Mesodermal cell (in vitro differentiated cells): ENCODE data around the gene DYDC2.
A peak's percentile ranks its signal among the peaks of the same experiment; 100 is the strongest.
"Not testable (repeated sequence)": the region's sequence is repeated elsewhere in the genome, so short reads cannot be mapped to it uniquely, and the experiment has no call there.

Experiments used
- H3K27ac ChIP-seq: 2 replicates; pipeline ENCODE4 v1.7.0; 2013; ENCODE audit warnings: mild to moderate bottlenecking, low read depth, low read length, moderate library complexity; ENCODE audit not compliant: severe bottlenecking
- H3K36me3 ChIP-seq: 2 replicates; pipeline ENCODE4 v1.7.1; 2013; ENCODE audit warnings: mild to moderate bottlenecking, low read length, moderate library complexity; ENCODE audit not compliant: control insufficient read depth, insufficient read depth
- H3K4me1 ChIP-seq: one replicate; pipeline ENCODE4 v1.7.1; 2013; ENCODE audit warnings: mild to moderate bottlenecking, low read length; ENCODE audit not compliant: insufficient read depth, control insufficient read depth, poor library complexity, severe bottlenecking
- H3K4me3 ChIP-seq: 2 replicates; pipeline ENCODE4 v1.7.0; 2013; ENCODE audit warnings: low read length, control low read depth, mild to moderate bottlenecking; ENCODE audit not compliant: insufficient read depth, poor library complexity, severe bottlenecking; ENCODE audit errors: extremely low read depth
- H3K9me3 ChIP-seq: 2 replicates; pipeline ENCODE4 v1.7.1; 2013; ENCODE audit warnings: mild to moderate bottlenecking, low read length, moderate library complexity; ENCODE audit not compliant: control insufficient read depth
- WGBS, 2 experiments: methylation state at CpG; one replicate each; pipeline ENCODE4 v1.1.5; 2013; ENCODE audit warnings: missing lambda C conversion rate in 2 of 2; ENCODE audit not compliant: insufficient coverage in 2 of 2; 5-methylcytosine and 5-hydroxymethylcytosine counted together

Gene DYDC2

DNA sequence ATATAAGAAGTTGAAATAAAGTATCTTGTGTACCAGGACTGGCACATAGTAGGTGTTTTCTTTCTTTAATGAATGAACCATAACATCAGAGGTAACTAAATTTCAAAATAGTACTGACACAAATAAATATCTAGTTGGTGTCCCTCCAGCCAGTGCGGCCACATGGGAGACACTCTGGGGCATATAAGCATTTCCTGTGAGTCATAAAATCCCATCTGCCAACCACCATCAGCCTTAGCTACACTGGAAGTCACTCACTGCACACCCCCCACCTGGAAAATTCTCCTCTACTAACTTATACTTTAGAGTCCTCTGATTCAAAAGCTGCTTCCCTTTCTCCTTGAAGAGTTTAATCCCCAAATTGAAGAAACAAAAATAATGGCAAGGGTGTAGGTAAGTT, 32.5 kb upstream of the DYDC2 start:
- Histone ChIP-seq H3K36me3 (no peaks in the 10 kb centered on the region), H3K4me3 (no peak overlapping the region), H3K9me3 (no peaks in the 10 kb centered on the region), H3K4me1 (peaks cover 11% of the 10 kb centered on the region), H3K27ac (no peak overlapping the region)
- 50 to 64% methylated on average over 1 of the region's 1 CpG for WGBS, 2 experiments

DNA sequence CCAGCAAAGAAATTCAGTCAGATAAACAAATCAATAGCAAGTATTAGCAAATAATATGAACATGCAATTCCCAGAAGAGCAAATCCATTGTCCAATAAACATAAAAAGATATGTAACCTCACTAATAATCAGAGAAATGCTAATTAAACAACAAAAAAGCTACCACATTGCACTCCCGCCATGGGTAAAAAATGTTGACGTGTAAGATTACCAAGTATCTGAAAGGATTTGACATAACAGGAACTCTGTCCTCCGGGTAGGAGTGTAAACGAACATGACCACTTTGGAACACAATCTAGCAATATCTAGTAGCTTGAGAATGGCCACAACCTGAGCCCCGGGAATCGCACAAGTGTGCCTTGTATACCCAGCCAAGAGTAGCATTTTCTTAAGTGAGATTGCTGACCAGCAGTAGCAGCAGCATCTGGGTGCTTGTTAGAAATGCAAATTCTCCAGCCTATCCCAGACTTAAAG, 31.7 kb upstream of the DYDC2 start:
- H3K4me3 ChIP-seq, result no peak overlapping the region
- no peak overlapping the region for H3K27ac ChIP-seq
- H3K36me3 ChIP-seq, result no peaks in the 10 kb centered on the region
- H3K9me3 ChIP-seq, result no peaks in the 10 kb centered on the region
- WGBS, 2 experiments, result 86 to 97% methylated on average over 3 to 5 of the region's 6 CpGs
- peaks cover 11% of the 10 kb centered on the region for H3K4me1 ChIP-seq

DNA sequence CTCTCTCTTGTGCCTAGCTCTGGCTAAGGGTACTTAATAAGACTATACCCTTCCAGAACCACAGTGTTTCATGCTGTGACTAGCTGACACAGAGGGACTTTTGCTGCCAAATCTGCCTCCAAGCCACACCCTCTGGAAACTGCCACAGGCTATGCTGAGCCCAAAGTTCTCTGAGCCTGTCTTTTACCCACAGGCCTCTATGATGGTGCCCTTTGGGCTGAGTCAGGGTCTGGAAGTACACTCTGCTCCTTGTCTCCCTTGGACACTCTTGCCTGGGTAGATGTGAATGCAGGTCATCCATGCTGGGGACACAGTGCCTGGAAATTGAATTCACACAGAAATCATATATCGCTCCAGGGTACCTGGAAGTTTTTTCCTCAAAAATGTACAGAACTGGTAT, 22.6 kb upstream of the DYDC2 start:
- Histone ChIP-seq H3K36me3 (no peaks in the 10 kb centered on the region), H3K4me3 (no peak overlapping the region)
- no CpG with 5 or more reads among the region's 1 CpG for WGBS, 2 experiments

DNA sequence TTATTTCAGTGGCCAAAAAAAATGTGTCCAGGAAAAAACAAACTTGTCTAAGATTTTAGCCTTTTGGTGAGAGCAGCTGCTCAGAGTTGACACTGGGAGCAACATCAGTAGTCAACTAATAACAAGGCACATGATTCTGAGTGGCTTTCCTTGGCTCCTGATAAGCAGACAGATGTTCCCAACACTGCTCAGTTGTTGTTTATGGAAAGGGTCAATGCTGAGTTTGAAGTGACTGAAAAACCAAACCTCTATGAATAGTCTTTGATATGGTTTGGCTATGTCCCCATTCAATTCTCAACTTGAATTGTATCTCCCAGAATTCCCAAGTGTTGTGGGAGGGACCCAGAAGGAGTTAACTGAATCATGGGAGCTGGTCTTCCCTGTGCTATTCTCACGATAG, 12.3 kb upstream of the DYDC2 start:
- no peaks in the 10 kb centered on the region for H3K4me1 ChIP-seq
- H3K9me3 ChIP-seq, result no peaks in the 10 kb centered on the region
- no peak overlapping the region for H3K4me3 ChIP-seq
- H3K27ac ChIP-seq, result no peak overlapping the region
- 80% methylated on average over 1 of the region's 1 CpG; no CpG with 5 or more reads in 1 of the 2 experiments for WGBS, 2 experiments
- H3K36me3 ChIP-seq, result no peaks in the 10 kb centered on the region

More for the DNA sequence above, 22.6 kb upstream of the DYDC2 start:
- H3K4me1 ChIP-seq, result no peaks in the 10 kb centered on the region
- no peak overlapping the region for H3K27ac ChIP-seq
- H3K9me3 ChIP-seq, result no peaks in the 10 kb centered on the region

DNA sequence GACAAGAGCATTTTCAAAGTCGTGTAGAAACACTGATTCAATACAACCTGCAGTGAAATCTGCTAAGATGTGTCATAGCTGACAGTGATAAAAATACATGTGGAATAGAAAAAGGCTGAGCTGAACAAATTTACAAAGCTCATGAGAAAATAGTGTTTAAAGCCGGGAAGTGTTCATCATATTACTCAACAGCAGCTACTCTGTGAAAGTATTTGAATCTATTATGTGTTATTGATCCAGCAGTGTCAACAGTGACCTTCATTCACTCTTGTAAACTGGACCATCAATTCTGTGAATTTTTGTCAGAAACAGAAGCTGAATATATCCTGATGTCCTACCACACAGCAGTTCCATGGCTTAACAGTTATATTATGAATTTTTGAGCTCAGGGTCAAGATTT, 11.7 kb upstream of the DYDC2 start:
- WGBS, 2 experiments, result 44% methylated on average over 1 of the region's 2 CpGs; no CpG with 5 or more reads in 1 of the 2 experiments
- H3K9me3 ChIP-seq, result no peaks in the 10 kb centered on the region
- no peaks in the 10 kb centered on the region for H3K4me1 ChIP-seq
- no peak overlapping the region for H3K4me3 ChIP-seq
- H3K36me3 ChIP-seq, result no peaks in the 10 kb centered on the region
- no peak overlapping the region for H3K27ac ChIP-seq

DNA sequence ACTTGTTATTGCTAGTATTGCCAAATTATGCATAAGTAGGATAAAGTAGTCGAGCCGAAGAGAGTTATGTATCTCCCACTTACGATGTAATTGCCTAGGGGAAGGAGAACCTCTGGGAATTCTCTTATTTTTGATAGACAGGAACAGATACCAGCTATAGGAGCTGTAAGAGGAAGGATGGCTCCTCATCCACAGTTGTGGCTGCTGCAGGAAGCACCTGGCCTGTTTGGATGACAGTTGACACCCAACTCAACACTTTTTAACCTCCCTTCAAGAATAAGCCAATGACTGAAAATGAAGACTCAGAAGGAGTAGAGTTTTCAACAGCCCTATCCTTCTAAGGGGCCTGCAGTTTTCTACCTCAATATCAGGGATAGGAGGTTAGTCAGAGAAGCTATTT, 6.3 kb upstream of the DYDC2 start:
- 82 to 96% methylated on average over 3 of the region's 3 CpGs for WGBS, 2 experiments

DNA sequence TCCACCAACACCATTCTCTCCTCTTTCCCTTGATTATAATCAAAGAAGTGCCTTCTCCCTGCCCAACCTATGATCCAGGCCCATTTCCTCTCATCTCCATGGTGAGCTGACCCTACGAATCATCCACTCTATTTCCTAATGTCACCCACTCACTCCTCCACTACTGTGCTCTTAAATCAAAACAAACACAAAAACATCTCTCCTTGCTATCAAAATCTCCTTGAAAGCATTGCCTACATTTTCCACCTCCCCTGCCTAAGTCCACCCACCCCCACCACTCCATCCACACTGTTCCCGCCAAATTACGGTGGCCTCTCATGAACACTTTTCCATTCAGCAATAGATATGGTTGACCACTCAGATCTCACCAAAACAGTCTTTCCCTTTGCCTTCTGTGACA, 5.4 kb upstream of the DYDC2 start:
- Histone ChIP-seq H3K36me3 (no peaks in the 10 kb centered on the region), H3K4me3 (no peak overlapping the region), H3K9me3 (no peaks in the 10 kb centered on the region), H3K4me1 (no peaks in the 10 kb centered on the region), H3K27ac (no peak overlapping the region)
- WGBS, 2 experiments, result 91% methylated on average over 3 of the region's 3 CpGs

More for the DNA sequence above, 6.3 kb upstream of the DYDC2 start:
- Histone ChIP-seq H3K4me1 (no peaks in the 10 kb centered on the region), H3K36me3 (no peaks in the 10 kb centered on the region), H3K27ac (no peak overlapping the region), H3K4me3 (no peak overlapping the region), H3K9me3 (no peaks in the 10 kb centered on the region)

DNA sequence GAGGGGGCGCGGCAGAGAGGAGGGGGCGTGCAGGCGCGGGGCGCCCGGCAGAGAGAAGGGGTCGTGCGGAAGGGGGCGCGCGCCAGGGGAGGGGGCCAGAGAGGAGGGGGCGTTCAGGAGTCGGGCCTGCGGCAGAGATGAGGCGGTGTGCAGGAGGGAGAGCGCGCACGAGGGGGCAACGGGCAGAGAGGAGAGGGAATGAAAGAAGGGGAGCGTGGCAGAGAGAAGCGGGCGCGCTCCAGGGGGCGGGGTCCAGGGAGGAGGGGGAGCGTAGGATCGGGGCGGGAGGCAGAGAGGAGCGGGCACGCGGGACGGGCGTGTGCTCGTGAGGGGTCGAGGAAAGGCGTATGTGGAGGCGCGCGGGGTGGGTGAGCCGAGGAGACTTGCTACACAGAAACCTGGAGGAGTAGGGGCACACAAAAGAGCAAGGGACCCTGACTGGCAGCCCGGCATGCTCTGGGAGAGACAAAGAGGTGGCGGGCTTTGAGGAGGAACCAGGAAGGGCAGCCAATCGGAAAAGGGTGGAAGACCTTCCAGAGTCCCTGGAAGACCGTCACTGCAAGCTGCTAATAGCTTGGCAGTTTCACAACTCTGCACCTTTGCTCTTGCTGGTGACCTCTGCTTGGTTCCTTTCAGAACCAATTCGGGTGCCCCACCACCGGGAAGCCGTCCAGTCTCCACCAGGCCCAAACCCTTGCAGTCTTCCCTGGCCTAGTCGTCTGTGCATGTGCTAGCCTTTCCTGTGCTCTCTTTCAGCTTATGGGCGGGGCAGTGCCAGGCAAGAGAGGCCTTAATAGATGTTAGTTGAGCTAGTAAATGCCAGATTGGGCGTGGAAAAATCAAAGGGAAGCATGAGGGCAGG, 639 bp downstream of the DYDC2 start:
- no peaks in the 10 kb centered on the region for H3K36me3 ChIP-seq
- H3K4me1 ChIP-seq, result no peaks in the 10 kb centered on the region
- peak overlapping the region; percentile 49 for H3K4me3 ChIP-seq
- 15 to 17% methylated on average over 29 to 41 of the region's 50 CpGs for WGBS, 2 experiments
- no peak overlapping the region for H3K27ac ChIP-seq
- H3K9me3 ChIP-seq, result no peaks in the 10 kb centered on the region

DNA sequence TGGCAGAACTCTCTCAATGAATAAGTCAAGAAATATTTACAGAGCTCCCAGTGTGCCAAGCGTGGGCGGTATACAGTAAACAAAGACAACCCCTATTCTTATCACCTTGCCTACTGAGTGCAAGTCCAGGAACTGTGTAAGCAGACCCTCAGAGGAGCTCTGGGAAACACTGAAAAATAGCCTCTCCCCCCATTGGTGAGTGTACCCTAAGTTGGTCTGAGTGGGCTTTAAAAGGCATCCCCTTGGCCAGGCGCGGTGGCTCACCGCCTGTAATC, 1.2 kb downstream of the DYDC2 start:
- no peak overlapping the region for H3K27ac ChIP-seq
- H3K9me3 ChIP-seq, result no peaks in the 10 kb centered on the region
- no peaks in the 10 kb centered on the region for H3K4me1 ChIP-seq
- no peaks in the 10 kb centered on the region for H3K36me3 ChIP-seq
- WGBS, 2 experiments, result 91% methylated on average over 5 of the region's 5 CpGs; no CpG with 5 or more reads in 1 of the 2 experiments
- peak overlapping the region; percentile 49 for H3K4me3 ChIP-seq

DNA sequence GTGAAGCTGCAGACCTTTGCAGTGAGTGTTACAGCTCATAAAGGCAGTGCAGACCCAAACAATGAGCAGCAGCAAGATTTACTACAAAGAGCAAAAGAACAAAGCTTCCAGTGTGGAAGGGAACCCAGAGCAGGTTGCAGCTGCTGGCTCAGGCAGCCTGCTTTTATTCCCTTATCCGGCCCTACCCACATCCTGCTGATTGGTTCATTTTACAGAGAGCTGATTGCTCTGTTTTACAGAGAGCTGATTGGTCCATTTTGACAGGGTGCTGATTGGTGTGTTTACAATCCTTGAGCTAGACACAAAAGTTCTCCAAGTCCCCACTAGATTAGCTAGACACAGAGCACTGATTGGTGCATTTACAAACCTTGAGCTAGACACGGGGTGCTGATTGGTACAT, 2.3 kb downstream of the DYDC2 start:
- 100% methylated on average over 1 of the region's 2 CpGs; no CpG with 5 or more reads in 1 of the 2 experiments for WGBS, 2 experiments
- not testable (repeated sequence) for H3K4me3 ChIP-seq, H3K4me1 ChIP-seq

DNA sequence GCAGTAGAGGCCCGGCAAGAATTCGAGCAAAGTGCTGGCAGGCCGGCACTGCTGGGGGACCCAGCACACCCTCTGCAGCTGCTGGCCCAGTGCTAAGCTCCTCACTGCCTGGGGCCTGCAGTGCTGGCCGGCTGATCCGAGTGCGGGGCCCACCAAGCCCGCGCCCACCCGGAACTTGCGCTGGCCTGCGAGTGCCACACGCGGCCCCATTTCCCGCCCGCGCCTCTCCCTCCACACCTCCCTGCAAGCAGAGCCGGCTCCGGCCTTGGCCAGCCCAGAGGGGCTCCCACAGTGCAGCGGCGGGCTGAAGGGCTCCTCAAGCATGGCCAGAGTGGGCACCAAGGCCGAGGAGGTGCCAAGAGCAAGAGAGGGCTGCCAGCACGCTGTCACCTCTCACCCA, 3.1 kb downstream of the DYDC2 start:
- Histone ChIP-seq H3K36me3 (no peaks in the 10 kb centered on the region), H3K4me1 (no peaks in the 10 kb centered on the region), H3K27ac (no peak overlapping the region), H3K4me3 (no peak overlapping the region), H3K9me3 (no peaks in the 10 kb centered on the region)
- WGBS, 2 experiments, result 93 to 96% methylated on average over 15 to 22 of the region's 22 CpGs

More for the DNA sequence above, 2.3 kb downstream of the DYDC2 start:
- not testable (repeated sequence) for H3K9me3 ChIP-seq, H3K36me3 ChIP-seq, H3K27ac ChIP-seq
